Measurements from ENCODE around the gene LPO.

The LPO gene

DNA sequence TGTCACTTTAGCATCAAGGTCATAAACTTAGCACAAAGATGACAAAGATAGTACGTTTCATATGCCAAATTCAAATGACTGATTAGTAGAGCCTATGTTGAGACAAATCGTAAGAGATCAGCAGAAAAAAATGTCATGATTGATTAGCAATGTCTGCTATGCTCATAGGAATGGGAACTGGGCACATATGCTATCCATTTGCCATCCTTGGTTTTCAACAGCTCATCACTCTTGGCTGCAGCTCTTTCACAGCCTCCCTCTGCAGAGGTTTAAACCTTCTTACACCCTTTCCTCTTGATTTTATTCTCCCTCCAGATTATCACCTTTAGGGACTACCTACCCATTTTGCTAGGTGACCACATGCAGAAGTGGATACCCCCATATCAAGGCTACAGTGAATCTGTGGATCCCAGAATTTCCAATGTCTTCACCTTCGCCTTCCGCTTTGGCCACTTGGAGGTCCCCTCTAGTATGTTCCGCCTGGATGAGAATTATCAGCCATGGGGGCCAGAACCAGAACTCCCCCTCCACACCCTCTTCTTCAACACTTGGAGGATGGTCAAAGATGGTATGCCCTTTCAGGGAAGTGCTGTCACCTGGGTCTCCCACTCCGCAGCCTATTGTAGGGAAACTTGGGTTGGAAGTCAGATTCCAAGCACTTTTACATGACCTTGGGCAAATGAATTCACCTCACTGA lies 26.2 kb downstream of the LPO start:
- DNase-seq, result no peak

DNA sequence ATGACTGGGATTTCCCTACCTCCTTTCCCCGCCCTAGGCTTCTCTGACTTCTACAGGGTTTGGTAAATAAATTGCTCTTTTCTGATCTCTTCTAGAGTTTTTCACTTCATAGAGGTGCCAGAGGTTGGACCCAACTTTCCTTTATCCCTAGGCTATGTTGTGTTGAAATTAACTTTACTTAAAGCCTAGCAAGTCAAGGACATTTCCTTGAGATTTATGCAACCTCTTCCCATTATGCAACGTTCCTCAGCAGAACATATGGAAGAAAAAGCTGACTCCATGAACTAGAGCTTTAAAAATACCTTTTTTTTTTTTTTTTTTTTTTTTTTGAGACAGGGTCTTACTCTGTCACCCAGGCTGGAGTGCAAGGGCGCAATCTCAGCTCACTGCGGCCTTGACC lies 26.9 kb downstream of the LPO start:
- DNase-seq, result no peak

DNA sequence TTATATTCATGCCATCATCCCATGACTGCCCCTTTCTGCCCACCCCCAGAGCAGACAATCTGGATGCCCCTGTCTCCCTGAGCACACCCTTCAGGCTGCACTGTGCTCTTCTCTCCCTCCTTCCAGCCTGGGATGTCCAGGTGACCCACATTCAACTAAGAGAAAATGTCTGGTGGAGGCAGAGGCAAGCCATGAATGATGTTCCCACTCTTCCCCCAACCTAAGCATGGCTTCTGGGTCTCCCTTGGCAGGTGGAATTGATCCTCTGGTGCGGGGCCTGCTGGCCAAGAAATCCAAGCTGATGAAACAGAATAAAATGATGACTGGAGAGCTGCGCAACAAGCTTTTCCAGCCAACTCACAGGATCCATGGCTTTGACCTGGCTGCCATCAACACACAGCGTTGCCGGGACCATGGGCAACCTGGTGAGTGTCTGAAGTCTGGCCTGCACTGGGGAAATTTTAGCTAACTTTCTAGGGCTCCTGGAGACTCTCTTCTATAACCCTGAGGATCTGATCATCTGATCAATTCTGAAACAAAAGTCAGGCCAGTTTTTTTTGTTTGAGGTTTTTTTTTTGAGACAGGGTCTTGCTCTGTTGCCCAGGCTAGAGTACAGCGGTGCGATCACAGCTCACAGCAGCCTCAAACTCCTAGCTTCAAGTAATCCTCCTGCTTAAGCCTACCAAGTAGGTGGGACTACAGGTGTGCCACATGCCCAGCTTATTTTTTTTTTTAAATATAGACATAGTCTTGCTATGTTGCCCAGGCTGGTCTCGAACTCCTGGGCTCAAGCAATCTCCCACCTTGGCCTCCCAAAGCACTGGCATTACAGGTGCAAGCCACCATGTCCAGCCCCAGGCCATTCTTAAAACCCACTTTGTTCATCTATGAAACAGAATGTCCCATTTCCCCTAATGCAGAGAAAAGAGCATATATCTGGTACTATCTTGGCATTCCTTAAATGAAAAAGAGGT lies 27.8 kb downstream of the LPO start:
- no peak for DNase-seq

DNA sequence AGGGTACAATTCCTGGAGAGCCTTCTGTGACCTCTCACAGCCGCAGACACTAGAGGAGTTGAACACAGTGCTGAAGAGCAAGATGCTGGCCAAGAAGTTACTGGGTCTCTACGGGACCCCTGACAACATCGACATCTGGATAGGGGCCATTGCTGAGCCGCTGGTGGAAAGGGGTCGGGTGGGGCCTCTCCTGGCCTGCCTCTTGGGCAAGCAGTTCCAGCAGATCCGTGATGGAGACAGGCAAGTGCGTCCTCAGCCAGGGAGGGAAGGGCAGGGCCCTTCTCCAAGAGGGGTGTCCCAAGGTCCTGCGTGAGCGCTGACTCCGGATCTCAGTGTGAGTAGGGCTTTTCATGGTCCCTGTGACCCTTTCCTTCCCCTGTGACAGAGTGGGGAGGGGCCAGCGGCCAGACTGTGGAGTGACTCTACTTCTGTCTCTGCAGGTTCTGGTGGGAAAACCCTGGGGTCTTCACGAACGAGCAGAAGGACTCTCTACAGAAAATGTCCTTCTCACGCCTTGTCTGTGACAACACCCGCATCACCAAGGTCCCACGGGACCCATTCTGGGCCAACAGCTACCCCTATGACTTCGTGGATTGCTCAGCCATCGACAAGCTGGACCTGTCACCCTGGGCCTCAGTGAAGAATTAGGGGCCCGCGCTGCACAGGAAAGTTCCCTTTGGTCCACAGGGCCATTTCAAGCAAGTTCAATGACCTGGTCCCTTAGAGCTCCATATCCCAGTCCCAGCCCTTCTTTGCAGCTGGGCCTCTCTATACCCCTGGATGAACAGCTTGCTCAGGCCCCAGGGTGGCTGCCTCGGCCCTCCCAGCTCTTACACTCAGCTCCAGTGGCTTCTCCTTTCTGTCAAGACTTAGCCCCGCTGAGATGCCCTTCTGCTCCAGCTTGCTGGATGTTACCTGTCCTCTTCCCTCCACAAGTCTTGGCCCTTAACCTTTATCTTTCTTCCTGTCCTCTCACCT lies 29.3 kb downstream of the LPO start:
- no peak for DNase-seq

DNA sequence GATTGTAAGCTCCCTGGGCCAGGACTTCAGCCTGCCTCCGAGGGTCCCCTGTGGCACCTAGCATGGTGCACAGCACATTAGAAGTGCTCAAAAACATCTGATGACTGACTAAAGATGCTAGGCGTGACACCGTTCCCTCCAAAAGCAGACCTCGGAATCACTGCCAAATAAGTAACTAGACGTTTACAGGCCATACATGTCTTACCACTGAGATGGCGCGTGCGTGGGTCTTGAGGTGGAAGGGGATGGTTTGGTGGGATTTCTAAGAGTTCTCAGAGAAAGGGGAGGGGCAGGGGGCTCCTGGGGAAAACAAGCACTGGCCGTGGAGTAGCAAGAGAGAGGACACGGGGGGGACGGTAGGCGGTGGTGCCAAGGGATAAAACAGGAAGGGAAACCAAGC lies 29.9 kb downstream of the LPO start:
- DNase-seq, result no peak

DNA sequence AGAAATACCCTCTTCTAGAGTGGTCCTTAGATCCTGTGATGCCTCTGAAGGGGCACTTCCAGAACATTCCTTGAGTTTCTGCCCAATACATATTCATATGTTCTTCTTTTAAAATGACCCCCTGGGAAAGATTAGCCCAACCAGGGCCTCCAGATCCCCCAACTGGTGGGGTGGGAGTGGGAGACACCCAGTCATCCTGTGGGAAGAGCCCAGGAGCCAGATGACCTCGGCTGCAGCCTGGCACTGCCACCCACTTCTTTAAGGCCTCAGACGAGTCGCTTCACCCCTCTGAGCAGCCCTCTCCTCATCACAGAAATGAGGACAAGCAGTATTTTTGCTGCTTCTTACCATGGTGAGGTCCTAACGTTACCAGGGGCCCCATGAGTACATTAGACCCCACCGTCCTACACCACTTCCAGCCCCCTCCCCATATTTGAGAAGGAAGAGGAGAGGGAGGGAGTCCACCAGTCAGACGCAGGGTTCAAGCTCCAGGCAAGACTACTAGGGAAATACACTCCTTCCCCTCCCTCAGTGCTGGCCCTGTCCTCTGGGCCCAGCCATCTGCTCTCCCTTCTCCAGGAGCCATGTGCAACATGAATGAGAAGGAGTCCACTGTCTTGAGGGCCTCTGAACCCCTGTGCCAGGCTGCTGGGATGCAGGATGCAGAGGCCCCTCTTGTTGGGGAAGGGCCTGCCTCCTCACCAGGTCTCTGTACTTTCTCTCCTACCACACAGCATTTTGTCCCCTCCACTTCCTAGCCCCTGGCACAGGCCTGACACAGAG lies 30.6 kb downstream of the LPO start:
- DNase-seq, result no peak

DNA sequence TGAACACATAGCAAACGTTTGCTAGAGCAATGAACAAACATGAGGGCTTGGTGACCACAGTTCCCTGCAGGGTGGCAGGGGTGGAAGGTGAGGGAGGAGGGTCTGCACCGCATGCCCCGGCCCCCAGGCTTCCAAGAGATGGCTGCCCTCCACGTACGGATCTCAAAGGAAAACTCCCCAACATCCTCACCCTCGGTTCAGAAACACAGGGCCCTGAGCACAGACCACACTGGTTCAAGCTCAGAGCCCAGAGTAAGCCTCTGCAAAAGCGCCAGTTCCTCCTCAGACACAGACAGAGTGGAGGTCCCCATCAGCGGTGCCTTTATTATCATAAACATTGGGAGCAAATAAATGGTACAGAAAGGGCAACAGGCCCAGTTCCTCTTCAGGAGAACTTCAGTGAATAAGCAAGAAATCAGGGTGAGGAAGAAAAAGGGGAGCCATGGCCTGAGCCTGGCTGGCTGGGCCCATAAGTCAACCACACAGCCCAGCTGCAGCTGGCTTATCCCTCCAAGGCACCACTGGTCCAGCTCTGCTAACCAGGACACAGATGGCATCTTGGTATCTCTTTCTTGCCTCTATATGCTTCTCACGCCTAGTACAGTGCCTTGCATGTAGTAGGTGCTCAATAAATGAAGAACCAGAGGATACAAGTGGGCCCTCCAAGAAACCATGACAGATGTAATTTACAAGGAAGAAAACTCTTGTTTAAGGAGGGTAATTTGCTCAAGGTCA lies 31.3 kb downstream of the LPO start:
- DNase-seq, result no peak

DNA sequence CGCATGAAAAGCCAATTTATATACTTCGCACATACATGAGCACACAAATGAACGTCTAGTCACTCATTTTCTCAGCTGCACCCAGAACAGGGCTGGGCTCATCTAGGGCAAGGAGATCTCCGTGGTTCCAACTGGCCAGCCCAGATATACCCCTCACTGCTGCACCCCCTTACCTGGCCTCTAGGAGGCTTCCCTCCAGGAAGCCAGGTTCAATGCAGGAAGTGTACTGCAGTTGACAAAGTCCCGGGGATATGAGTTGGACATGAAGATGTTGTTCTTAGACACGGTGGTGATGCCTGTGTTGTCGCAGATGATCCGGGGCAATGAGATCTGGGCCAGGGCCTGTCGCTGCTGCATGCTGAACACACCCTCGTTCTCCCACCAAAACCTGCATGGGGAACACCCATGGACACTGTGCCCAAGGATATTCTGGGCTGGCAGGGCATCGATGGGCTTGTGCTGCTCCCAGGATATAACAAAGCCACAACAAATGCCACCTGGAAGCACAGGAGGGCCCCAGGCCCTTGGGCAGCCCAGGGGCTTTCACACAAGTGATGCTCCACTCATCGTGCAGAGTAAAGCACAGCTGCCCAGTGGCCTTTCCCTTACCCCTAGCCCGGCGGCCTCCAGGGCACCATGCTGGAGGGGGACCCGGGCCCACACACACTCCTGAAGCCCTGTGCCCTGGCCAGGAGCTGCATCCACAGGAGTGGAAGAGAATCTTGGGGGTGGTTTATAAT lies 32.3 kb downstream of the LPO start:
- no peak for DNase-seq

DNA sequence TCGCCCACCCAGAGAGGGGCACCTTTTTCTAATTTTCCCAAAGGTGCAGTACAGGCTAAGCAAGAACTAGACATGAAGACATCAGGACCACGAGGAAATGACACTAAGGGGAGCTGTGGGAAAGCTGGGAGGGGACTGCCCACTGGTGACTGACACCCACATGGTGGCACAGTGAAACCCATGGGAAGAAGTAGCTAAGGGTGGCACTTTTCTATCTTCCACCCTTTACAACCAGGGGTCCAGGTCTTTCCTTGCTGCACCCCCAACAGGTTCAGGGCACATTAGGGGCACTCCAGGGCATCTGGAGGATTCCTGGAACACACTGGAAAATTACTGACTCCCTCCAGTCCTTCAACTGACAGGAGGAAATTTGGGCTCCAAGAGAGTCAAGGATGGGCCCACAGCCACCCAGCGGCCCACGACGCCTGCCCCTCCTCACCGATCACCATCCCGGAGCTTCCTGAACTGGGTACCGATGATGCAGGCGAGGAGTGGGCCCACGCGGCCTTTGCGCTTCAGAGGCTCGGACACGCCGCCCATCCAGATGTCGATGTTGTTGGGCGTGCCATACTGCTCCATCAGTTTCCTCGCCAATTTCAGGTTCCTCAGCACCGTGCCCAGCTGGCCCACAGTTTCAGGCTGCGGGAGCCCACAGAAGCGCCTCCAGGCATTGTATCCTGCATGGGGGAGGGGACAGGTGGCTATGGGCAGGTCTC lies 33.0 kb downstream of the LPO start:
- no peak for DNase-seq

DNA sequence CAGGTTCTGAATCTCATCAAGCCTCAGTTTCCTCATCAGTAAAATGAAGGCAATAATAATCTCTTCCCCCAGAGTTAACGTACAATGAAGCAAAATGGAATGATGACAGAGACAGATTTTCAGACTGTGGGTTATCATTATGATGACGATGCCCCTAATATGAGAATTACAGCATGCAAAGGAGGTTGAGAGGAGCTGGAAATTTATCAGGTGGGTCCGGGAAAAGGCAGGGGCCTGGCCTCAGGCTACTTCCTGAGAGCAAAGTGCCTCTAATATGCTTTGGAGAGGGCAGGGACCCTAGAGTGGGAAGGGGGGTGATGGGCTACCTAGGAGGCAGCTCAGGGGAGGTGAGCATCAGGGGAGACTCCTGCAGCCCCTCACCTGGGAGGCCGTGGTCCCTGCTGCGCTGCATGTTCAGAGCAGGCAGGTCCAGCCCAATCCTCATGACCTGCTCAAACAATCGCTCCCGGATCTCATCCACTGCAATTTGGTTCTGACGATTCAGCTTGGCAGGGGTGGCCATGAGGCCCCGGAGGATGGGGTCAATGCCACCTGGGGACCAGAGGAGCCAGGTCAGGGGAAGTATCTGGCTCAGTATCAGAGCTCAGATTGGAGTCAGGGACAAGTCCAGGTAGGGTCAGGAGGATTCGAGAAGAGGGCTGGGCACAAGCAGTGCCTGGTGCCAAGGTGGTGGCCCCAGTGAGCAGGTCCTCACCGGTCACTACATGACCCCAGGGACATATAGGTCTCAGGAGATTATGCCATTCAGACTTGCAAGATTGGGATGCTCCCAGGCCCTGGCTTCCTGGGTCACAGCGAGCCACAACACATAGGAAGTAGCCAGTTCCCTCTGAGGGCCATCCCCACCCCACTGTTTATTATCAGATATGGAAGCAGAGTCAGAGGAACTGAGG lies 34.2 kb downstream of the LPO start:
- no peak for DNase-seq

DNA sequence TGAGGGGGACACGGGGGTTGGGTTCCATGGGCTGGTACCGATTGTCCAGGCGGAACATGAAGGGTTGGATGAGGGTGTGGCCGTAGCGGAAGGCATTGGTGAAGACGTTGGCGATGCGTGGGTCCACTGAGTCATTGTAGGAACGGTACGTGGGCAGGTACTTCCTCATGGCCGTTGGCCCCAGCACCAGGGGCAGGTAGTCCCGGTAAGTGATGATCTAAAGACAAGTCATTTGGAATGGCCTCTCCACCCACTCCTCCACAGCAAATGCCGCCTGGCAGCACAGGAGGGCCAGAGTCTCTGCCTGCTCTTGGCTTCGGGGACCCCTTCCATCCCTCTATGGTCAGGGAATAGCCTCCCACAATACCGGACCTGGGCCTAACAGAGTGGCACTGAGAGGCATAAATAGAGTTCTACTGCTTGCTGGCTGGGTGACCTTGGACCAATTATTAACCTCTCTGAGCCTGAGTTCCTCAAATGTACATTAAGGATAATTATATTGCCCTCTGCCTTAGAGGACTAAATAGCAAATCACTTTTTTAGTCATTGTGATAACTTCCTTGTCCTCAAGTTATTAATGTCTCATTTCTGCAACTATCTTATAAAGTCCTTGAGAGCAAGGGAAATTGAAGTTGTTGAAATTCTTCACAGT lies 35.2 kb downstream of the LPO start:
- DNase-seq, result no peak

DNA sequence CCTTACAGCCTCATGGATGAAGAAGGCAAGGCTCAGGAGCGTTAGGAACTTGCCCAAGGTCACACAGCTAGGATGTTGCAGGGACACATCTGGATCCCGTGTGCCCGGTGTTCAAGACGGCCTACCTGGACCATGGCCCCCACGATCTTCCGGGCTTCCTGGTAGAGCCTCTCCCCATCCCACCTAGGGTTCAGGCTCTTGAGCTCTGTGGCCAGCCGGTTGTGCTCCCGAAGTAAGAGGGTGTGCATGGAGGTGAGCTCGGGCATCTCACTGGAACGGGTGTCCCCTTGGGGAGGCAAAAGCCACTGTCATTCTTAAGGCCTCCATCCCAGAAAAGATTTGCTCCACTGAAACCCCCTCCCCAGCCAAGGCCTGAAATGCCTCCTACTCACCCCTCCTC lies 37.0 kb downstream of the LPO start:
- no peak for DNase-seq

DNA sequence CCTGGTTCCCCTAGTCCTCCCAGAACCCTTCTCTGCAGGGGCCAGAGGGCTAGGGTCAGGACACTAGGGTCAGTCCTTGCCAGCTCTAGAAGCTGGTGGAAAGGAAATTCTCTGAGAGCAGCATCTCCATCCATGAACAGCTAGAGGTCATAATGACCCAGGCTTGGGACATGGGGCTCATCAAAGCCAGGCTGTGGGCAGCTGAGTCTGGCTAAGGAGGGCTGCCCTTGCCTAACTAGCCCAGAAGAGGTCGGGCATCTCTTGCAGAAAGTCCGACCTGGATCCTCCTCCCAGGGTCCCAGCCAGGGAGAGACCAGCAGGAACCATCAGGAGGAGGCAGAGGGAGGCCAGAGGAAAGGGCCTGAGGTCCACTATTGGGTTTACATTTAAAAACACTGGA lies 38.0 kb downstream of the LPO start:
- no peak for DNase-seq

DNA sequence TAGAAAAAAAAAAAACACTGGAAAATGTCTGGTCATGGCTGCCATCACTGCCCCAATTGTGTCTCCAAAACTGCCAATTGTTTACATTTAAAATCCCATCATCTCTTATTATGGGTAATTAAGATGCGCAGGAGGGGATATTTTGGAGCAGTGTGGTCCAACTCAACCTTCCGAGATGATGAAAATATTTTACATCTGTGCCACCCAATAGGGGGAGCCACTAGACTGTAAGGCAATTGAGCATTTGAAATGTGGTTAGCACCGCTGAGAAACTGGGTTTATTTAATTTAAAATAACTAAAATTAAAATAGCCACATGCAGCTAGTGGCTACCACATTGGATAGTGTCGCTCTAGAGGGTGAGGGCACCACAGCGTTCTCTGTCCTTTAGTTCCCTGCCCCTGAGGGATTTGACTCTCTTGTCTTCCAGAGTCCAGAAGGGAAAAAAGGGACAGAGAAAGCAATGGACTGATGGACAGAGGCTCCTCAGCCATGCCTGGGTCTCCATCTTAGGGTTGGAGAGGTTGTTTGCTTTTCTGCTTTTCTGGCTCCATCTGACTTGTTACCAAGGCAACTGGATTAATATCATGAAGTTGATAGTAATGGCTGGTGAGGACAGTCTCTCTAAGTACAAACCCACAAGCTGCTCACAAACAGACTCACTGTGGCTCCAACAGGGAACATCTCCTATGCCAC lies 38.9 kb downstream of the LPO start:
- no peak for DNase-seq

DNA sequence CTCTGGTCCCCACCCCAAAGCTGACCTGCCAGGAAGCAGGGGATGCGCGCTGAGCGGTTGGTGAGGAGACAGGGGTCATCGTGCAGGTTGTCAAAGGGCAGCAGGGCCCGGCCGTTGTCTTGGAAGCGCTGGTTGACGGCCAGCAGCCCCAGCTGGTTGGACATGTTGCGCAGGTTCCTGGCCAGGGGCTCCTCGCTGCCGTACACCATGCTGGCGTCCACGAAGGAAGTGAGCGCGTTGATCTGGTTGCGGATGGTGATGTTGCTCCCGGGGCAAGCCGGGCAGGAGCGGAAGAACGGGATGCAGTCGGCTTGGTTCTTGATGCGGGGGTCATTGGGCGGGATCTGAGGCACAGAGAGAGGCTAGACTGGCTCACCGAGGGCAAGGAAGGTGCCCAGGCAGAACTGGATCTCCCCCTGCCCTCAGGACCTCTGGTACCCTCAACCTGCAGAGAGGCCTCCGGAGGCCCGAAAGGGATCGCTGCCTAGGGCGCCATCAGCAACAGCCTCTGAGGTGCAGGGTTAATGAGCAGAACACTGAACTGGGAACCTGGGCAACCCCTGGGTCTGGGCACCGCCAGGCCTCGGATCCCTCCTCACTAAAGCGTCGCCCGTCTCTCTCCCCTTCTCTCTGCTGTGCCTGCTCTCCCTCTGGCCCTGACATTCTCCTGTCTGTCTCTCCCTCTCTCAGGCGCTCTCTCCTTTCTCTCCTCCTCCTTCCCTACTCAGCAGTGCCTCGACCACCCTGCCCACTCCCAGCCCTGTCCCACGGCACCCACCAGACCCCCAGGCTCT lies 39.6 kb downstream of the LPO start:
- no peak for DNase-seq

DNA sequence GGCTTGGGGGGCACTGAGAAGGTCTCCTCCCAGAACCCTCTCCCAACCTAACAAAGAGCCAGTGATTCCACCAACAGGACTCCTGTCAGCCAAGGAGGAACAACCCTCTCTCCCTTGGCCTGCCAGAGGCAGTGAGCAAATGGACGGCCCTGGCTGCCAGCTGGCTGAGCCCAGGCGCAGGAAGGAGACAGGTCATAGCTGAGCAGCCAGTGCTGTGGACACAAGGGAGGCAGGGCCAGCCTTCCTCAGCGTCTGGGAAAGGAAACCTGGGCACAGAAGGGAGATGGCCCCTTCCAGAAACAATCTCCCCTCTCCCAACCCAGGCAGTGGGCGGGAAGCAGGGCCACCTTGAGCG lies 40.3 kb downstream of the LPO start:
- no peak for DNase-seq
